Calu3 (cell line): Measurements from ENCODE around the gene ALG9. TPM values are rescaled to one million over a fixed set of nuclear protein-coding genes. Genes with fewer than 3 reads are reported as not detected.

Source experiments
- BruUV-seq: library from RNA; stranded (reverse); fragments of 400-500 nt; replicated peaks from 2 replicates; lab custom pipeline; 2021; lab: Mats Ljungman, UMichigan
- CTCF ChIA-PET: fragments of 300-600 bp; sonication (Branson Sonifier 250); formaldehyde crosslinking; loops from one replicate; lab custom pipeline; 2022; ENCODE audit warnings: antibody characterized with exemption; lab: Charles Lee
- DNase-seq: peaks from one replicate; pipeline ENCODE4 v3.0.0; 2022
- H3K27ac Mint-ChIP-seq: one replicate; pipeline ENCODE4 v1.8.0; 2022; ENCODE audit warnings: mixed read lengths; ENCODE audit not compliant: unreplicated experiment
- H3K27me3 Mint-ChIP-seq: one replicate; pipeline ENCODE4 v1.8.0; 2022; ENCODE audit warnings: mixed read lengths; ENCODE audit not compliant: unreplicated experiment
- H3K36me3 Mint-ChIP-seq: one replicate; pipeline ENCODE4 v1.8.0; 2022; ENCODE audit warnings: mild to moderate bottlenecking, moderate library complexity, mixed read lengths; ENCODE audit not compliant: insufficient read depth, unreplicated experiment
- H3K4me1 Mint-ChIP-seq: one replicate; pipeline ENCODE4 v1.8.0; 2022; ENCODE audit warnings: mild to moderate bottlenecking, low read depth, mixed read lengths; ENCODE audit not compliant: unreplicated experiment
- H3K4me3 Mint-ChIP-seq: one replicate; pipeline ENCODE4 v1.8.0; 2022; ENCODE audit warnings: mild to moderate bottlenecking, low read depth, moderate library complexity, mixed read lengths; ENCODE audit not compliant: unreplicated experiment
- H3K9me3 Mint-ChIP-seq: one replicate; pipeline ENCODE4 v1.8.0; 2022; ENCODE audit warnings: low read depth, mixed read lengths; ENCODE audit not compliant: unreplicated experiment
- CTCF ChIP-seq: fragments of 200-600 bp; IDR thresholded peaks from one replicate; pipeline ENCODE4 v1.8.0; 2022; ENCODE audit warnings: antibody characterized with exemption; ENCODE audit not compliant: unreplicated experiment
- intact Hi-C: fragments of 100-400 bp; cut with micrococcal nuclease; formaldehyde crosslinking; loops from one replicate; pipeline ENCODE4 v1.10.0; 2022; ENCODE audit not compliant: unreplicated experiment
- total RNA-seq: library from RNA; stranded (reverse); gene quantifications from 2 replicates; pipeline ENCODE4 v1.2.3, GENCODE V29; 2022

ALG9 gene
- total RNA-seq, 1 experiment from 2014 or later = 12.6 TPM

- H3K4me1 Mint-ChIP-seq = no peaks in the 10 kb centered on the region
- CTCF ChIA-PET = no interaction called here
- no peak overlapping the region for H3K27ac Mint-ChIP-seq
- BruUV-seq = no TSS peak
- H3K4me3 Mint-ChIP-seq = no peak overlapping the region
- H3K27me3 Mint-ChIP-seq = no peaks in the 10 kb centered on the region
- no peaks in the 10 kb centered on the region for H3K9me3 Mint-ChIP-seq
- no peak for TF ChIP-seq CTCF
- intact Hi-C loops = no loop called here
- peaks cover 9% of the 10 kb centered on the region for H3K36me3 Mint-ChIP-seq
- no peak for DNase-seq
Observed at GRCh38 chr11:111759376-111759775, 112.0 kb downstream of the ALG9 start.

- Mint-ChIP-seq H3K9me3 (no peaks in the 10 kb centered on the region), H3K4me1 (no peaks in the 10 kb centered on the region), H3K27ac (no peak overlapping the region), H3K4me3 (no peak overlapping the region), H3K27me3 (no peaks in the 10 kb centered on the region), H3K36me3 (peaks cover 18% of the 10 kb centered on the region)
- DNase-seq = no peak
- intact Hi-C loops = no loop called here
- no peak for TF ChIP-seq CTCF
- CTCF ChIA-PET = interaction anchor here (0.7 kb wide), 1 partner anchor 151 kb away, joined by 5 read pairs; no protein-coding TSS in a partner anchor
- BruUV-seq = no TSS peak
Observed at GRCh38 chr11:111756097-111756496, 115.3 kb downstream of the ALG9 start.

- no peak for DNase-seq
- intact Hi-C loops = no loop called here
- Mint-ChIP-seq H3K4me1 (peaks cover 11% of the 10 kb centered on the region), H3K27ac (no peak overlapping the region), H3K36me3 (peaks cover 17% of the 10 kb centered on the region), H3K9me3 (no peaks in the 10 kb centered on the region), H3K4me3 (no peak overlapping the region), H3K27me3 (no peaks in the 10 kb centered on the region)
- no TSS peak for BruUV-seq
- CTCF ChIA-PET = no interaction called here
- no peak for TF ChIP-seq CTCF
Observed at GRCh38 chr11:111749646-111750045, 121.7 kb downstream of the ALG9 start.

- Mint-ChIP-seq H3K4me3 (no peak overlapping the region), H3K4me1 (peaks cover 11% of the 10 kb centered on the region), H3K27ac (no peak overlapping the region), H3K36me3 (peaks cover 8% of the 10 kb centered on the region), H3K9me3 (no peaks in the 10 kb centered on the region), H3K27me3 (no peaks in the 10 kb centered on the region)
- no peak for TF ChIP-seq CTCF
- DNase-seq = no peak
- CTCF ChIA-PET = no interaction called here
- BruUV-seq = no TSS peak
- intact Hi-C loops = no loop called here
Observed at GRCh38 chr11:111748035-111748804, 123.2 kb downstream of the ALG9 start.
